ENCODE measurements around the gene ZNF678.

- TF ChIP-seq ZNF133 (CRISPR knock-in tag; IDR thresholded peaks at IDR 0.05): no peak
- no peak for TF ChIP-seq ZNF449 (CRISPR knock-in tag; IDR thresholded peaks at IDR 0.05)
- TF ChIP-seq ZNF780A (CRISPR knock-in tag; IDR thresholded peaks at IDR 0.05): no peak
- TF ChIP-seq FOXA1 (IDR thresholded peaks at IDR 0.05; ENCODE audit: borderline replicate concordance): no peak
- TF ChIP-seq ZNF232 (CRISPR knock-in tag; IDR thresholded peaks at IDR 0.05): no peak
- no peak for TF ChIP-seq PREB (CRISPR knock-in tag; IDR thresholded peaks at IDR 0.05)
- TF ChIP-seq FOS (IDR thresholded peaks at IDR 0.05; ENCODE audit: extremely low read depth, insufficient read length): no peak
- TF ChIP-seq ESRRA (IDR thresholded peaks at IDR 0.05; ENCODE audit: borderline replicate concordance, low read depth): no peak
These were observed 17.3 kb upstream of the ZNF678 start for GRCh38 chr1:227546059-227546458.

All from K562 (cell line).